Right atrium auricular region (tissue), 2 donors: ENCODE results near the gene MED27. TPM values are rescaled to one million over a fixed set of nuclear protein-coding genes. Genes with fewer than 3 reads are reported as not detected.

ENCODE experiments used
- DNase-seq: peaks from one replicate; pipeline ENCODE4 v3.0.0-alpha.2; 2019; ENCODE audit warnings: low spot score
- H3K27ac ChIP-seq, 2 donors: fragments of 200-600 bp; sonication (generic); 1 replicate in 1 of 2; 2 replicates in 1 of 2; pipeline ENCODE4 v1.5.1; 2016 to 2019
- H3K27me3 ChIP-seq, 2 donors: fragments of 200-600 bp; sonication (generic); one replicate each; pipeline versions ENCODE4 v1.5.1 to v1.6.0; 2017 to 2019
- H3K36me3 ChIP-seq: fragments of 200-600 bp; sonication (generic); one replicate; pipeline ENCODE4 v1.5.1; 2016
- H3K4me1 ChIP-seq, 2 donors: fragments of 200-600 bp; sonication (generic); one replicate each; pipeline versions ENCODE4 v1.5.1 to v1.6.0; 2017 to 2019
- H3K4me3 ChIP-seq, 2 donors: fragments of 200-600 bp; sonication (generic); 1 replicate in 1 of 2; 2 replicates in 1 of 2; pipeline ENCODE4 v1.5.1; 2017 to 2019; ENCODE audit warnings: mild to moderate bottlenecking in 1 of 2, moderate library complexity in 1 of 2
- H3K9me3 ChIP-seq, 2 donors: fragments of 200-600 bp; sonication (generic); one replicate each; pipeline ENCODE4 v1.5.1; 2019
- total RNA-seq, 2 donors: library from RNA; depleted of rRNA; stranded (reverse); fragments of >200 nt; gene quantifications; one replicate each; pipeline ENCODE4 v1.1.0, GENCODE V29; 2016
- TF ChIP-seq, protein P1 (sequence below), 2 donors: fragments of 200-600 bp; sonication (generic); IDR thresholded peaks; one replicate each; pipeline ENCODE4 v1.5.1; 2019; ENCODE audit warnings: antibody characterized with exemption in 2 of 2

The MED27 gene
- total RNA-seq, 2 donors from 2014 or later: 12.5 to 15.3 TPM

DNA sequence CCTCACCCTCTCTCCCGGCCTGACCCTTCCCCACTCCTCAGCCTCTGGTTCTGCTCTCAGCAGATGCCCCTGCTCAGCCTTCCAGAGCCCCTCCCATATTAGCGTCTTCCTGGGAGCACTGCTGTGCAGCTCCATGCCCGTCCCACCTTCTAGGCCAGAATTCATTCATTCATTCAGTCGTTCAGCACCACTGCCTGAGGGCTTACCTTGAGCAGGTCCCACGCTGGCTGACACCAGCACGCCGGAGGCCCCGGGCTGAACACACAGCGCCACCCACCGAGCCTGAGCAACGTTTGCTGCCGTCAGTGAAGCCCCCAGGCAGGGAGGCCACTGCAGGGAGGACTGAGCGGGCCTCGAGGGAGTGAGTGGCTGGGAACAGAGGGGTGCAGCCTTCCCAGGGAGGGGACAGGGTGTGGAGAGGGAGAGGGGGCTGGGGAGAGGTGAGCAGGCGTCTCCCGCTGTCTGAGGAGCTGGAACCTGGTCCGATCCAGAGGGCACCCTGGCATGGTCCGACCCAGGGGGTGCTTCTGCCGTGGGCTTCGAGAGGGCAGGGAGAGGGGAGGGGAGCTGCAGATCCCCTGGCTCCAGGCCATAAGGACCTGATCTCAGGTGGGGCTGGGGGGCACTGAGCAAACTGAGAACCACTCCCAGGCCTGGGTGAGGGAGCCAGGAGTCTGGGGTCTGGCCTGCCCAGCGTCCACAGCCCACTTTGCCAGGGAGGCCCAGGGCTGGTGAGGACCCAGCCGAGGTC lies 241.0 kb downstream of the MED27 start:
- Histone ChIP-seq H3K4me1 (no peaks in the 10 kb centered on the region), H3K27ac (peak overlapping the region in 1 of 2 donors; percentile 31), H3K4me3 (no peak overlapping the region), H3K27me3 (no peaks in the 10 kb centered on the region), H3K36me3 (no peaks in the 10 kb centered on the region), H3K9me3 (peaks cover 5 to 8% of the 10 kb centered on the region in 2 donors)
- no peak for DNase-seq
- TF ChIP-seq, protein P1, sequence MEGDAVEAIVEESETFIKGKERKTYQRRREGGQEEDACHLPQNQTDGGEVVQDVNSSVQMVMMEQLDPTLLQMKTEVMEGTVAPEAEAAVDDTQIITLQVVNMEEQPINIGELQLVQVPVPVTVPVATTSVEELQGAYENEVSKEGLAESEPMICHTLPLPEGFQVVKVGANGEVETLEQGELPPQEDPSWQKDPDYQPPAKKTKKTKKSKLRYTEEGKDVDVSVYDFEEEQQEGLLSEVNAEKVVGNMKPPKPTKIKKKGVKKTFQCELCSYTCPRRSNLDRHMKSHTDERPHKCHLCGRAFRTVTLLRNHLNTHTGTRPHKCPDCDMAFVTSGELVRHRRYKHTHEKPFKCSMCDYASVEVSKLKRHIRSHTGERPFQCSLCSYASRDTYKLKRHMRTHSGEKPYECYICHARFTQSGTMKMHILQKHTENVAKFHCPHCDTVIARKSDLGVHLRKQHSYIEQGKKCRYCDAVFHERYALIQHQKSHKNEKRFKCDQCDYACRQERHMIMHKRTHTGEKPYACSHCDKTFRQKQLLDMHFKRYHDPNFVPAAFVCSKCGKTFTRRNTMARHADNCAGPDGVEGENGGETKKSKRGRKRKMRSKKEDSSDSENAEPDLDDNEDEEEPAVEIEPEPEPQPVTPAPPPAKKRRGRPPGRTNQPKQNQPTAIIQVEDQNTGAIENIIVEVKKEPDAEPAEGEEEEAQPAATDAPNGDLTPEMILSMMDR (IDR thresholded peaks at IDR 0.05): no peak

DNA sequence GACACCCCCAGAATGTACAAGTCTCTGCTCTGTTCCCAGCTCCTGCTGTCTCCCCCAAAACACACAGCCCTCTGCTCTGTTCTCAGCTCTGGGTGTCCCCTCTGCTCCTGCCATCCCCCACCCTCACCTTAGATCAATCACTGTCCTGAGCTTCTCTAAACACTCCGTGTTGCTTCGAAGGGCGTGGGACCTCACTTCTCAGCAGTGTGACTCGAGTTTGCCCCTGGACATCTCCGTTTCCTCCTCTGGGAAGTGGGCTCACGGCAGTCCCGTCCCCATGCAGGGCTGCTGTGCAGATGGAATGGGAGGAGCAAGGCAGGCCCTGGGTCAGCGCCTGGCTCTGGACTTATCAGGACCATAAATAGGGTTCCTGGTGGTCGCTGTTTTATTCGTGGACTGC lies 241.8 kb downstream of the MED27 start:
- TF ChIP-seq, protein P1 (IDR thresholded peaks at IDR 0.05): no peak

DNA sequence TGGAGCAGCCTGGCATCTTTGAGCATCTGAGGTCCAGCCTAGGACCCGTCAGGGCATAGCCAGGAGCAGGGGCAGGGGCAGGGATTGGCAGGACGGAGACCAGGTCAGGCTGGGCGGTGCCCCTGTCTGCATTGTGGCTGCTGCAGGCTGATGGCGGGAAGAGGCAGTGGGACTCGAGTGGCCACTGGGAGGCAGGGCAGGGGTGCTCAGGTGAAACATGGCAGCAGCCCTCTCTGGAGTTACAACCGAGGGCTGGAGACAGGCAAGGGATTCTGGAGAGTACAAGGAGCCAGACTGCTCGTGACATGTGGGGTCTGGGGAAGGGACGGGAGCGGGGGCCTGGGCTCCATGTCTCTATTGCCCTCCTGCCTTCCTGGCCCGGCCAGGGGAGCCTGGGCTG lies 242.4 kb downstream of the MED27 start:
- peaks cover 6 to 14% of the 10 kb centered on the region in 2 donors for H3K9me3 ChIP-seq
- no peak overlapping the region for H3K4me3 ChIP-seq
- H3K4me1 ChIP-seq: no peaks in the 10 kb centered on the region
- no peaks in the 10 kb centered on the region for H3K36me3 ChIP-seq
- TF ChIP-seq, protein P1 (IDR thresholded peaks at IDR 0.05): peak in 1 of 2 donors; percentile 61
- no peaks in the 10 kb centered on the region for H3K27me3 ChIP-seq
- H3K27ac ChIP-seq: no peak overlapping the region
- no peak for DNase-seq

More for the DNA sequence above, 241.8 kb downstream of the MED27 start:
- Histone ChIP-seq H3K4me3 (no peak overlapping the region), H3K27ac (no peak overlapping the region), H3K27me3 (no peaks in the 10 kb centered on the region), H3K36me3 (no peaks in the 10 kb centered on the region), H3K9me3 (peaks cover 6 to 14% of the 10 kb centered on the region in 2 donors), H3K4me1 (no peaks in the 10 kb centered on the region)
- no peak for DNase-seq

DNA sequence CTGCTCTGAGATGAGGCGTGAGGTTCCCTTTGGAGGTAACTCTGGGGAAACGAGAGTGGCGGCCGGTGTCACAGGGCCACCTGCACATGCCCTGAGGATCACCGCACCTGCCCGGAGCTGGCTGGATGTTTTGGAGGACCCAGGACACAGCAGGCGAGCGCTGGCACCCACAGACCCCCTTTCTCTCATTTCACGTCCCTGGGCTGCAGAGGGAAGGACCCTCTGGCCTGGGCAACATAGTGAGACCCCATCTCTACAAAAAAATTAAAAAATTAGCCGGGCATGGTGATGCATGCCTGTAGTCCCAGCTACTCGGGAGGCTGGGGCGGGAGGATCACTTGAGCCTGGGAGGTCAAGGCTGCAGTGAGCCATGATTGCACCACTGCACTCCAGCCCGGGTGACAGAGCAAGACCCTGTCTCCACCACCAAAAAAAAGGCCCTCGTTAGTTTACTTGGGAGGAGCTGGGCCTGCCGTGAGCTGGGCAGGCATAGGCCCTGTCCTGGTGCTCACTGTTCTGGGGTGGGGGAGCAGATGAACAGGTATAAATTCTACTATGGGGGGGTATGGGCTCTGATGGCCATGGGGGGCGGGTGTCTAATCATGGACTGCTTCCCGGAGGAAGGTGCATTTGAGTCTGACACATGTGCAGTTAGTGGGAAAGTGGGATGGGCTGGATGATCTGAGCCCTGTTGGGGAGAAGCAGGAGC lies 242.9 kb downstream of the MED27 start:
- DNase-seq: no peak
- TF ChIP-seq, protein P1 (IDR thresholded peaks at IDR 0.05): no peak
- H3K36me3 ChIP-seq: no peaks in the 10 kb centered on the region
- no peak overlapping the region for H3K27ac ChIP-seq
- no peaks in the 10 kb centered on the region for H3K4me1 ChIP-seq
- no peak overlapping the region for H3K4me3 ChIP-seq
- peaks cover 6 to 14% of the 10 kb centered on the region in 2 donors for H3K9me3 ChIP-seq
- no peaks in the 10 kb centered on the region for H3K27me3 ChIP-seq

DNA sequence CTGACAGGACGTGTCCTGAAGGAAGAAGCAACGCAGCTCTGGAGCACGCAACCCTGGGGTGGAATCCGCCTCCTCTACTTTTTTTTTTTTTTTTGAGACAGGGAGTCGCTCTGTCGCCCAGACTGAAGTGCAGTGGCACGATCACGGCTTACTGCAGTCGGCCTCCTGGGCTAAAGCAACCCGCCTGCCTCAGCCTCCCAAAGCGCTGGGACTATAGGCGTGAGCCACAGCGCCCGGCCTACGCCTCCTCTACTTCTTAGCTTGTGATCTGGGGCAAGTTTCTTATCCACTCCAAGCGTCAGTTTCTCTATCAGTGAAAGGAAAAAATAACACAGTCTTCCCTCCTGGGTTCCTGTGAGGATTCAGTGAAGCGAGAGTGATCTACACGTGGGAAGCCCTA lies 243.6 kb downstream of the MED27 start:
- no peak for DNase-seq
- no peaks in the 10 kb centered on the region for H3K27me3 ChIP-seq

More for the DNA sequence above, 243.6 kb downstream of the MED27 start:
- TF ChIP-seq, protein P1 (IDR thresholded peaks at IDR 0.05): no peak
- Histone ChIP-seq H3K4me1 (no peaks in the 10 kb centered on the region), H3K27ac (no peak overlapping the region), H3K36me3 (no peaks in the 10 kb centered on the region), H3K9me3 (peaks cover 6 to 14% of the 10 kb centered on the region in 2 donors), H3K4me3 (no peak overlapping the region)
